Measurements from ENCODE around the gene ADCY2.

The ADCY2 gene

DNA sequence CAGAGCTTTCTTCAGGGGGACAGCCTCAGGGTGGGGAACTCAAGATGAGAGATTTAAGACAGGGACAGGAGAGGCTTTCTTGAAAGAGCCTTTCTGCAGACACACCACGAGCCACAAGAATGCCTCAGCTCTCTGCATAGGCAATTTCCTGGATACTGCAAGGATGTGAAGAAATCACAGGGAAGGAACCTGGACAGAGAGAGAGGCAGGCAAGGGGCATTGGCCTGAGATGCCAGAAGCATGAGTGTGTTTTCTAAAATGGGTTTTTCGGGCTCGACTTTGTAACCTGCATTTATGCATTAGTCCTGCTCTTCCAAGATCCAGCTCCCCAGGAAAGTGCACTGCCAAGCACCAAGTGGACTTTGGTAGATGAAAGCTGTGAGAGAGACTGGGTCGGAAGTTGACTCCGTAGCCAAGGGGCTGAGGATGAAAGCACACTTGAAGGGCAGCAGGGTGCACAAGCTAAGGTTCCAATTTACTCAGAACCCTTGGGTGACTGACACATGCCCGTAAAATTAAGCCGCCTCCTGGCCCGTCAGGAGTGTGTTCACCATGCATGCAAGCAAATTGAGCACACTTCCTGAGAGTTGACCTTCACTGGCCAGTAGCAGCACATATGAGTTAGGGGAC lies 364.1 kb downstream of the ADCY2 start:
- no peak for ATAC-seq
- TF ChIP-seq CSDC2 (CRISPR knock-in tag; IDR thresholded peaks at IDR 0.05) (no peak), ZC3H10 (CRISPR knock-in tag; IDR thresholded peaks at IDR 0.05) (no peak), ARNTL (CRISPR knock-in tag; IDR thresholded peaks at IDR 0.05; ENCODE audit: borderline replicate concordance, low read depth) (no peak), ZFP3 (CRISPR knock-in tag; IDR thresholded peaks at IDR 0.05) (no peak), SNAI2 (CRISPR knock-in tag; IDR thresholded peaks at IDR 0.05) (no peak), GLIS3 (CRISPR knock-in tag; IDR thresholded peaks at IDR 0.05) (no peak), ZNF8 (CRISPR knock-in tag; IDR thresholded peaks at IDR 0.05) (no peak), ZNF565 (CRISPR knock-in tag; conservative IDR thresholded peaks at IDR 0.05; ENCODE audit: low read depth) (no peak), BACH2 (CRISPR knock-in tag; IDR thresholded peaks at IDR 0.05; ENCODE audit: borderline replicate concordance) (no peak), TOX (CRISPR knock-in tag; IDR thresholded peaks at IDR 0.05; ENCODE audit: borderline replicate concordance) (no peak), ISL1 (CRISPR knock-in tag; IDR thresholded peaks at IDR 0.05) (no peak), TCF4 (CRISPR knock-in tag; IDR thresholded peaks at IDR 0.05; ENCODE audit: borderline replicate concordance) (no peak), ESRRG (CRISPR knock-in tag; IDR thresholded peaks at IDR 0.05) (no peak), OSR1 (CRISPR knock-in tag; IDR thresholded peaks at IDR 0.05) (no peak), PPARA (CRISPR knock-in tag; IDR thresholded peaks at IDR 0.05; ENCODE audit: borderline replicate concordance) (no peak), ZNF70 (CRISPR knock-in tag; IDR thresholded peaks at IDR 0.05) (no peak), ZFP30 (CRISPR knock-in tag; IDR thresholded peaks at IDR 0.05) (no peak)
- TF ChIP-seq, protein P1, sequence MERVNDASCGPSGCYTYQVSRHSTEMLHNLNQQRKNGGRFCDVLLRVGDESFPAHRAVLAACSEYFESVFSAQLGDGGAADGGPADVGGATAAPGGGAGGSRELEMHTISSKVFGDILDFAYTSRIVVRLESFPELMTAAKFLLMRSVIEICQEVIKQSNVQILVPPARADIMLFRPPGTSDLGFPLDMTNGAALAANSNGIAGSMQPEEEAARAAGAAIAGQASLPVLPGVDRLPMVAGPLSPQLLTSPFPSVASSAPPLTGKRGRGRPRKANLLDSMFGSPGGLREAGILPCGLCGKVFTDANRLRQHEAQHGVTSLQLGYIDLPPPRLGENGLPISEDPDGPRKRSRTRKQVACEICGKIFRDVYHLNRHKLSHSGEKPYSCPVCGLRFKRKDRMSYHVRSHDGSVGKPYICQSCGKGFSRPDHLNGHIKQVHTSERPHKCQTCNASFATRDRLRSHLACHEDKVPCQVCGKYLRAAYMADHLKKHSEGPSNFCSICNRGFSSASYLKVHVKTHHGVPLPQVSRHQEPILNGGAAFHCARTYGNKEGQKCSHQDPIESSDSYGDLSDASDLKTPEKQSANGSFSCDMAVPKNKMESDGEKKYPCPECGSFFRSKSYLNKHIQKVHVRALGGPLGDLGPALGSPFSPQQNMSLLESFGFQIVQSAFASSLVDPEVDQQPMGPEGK (CRISPR knock-in tag; IDR thresholded peaks at IDR 0.05; ENCODE audit: borderline replicate concordance): no peak
- TF ChIP-seq, protein P2, sequence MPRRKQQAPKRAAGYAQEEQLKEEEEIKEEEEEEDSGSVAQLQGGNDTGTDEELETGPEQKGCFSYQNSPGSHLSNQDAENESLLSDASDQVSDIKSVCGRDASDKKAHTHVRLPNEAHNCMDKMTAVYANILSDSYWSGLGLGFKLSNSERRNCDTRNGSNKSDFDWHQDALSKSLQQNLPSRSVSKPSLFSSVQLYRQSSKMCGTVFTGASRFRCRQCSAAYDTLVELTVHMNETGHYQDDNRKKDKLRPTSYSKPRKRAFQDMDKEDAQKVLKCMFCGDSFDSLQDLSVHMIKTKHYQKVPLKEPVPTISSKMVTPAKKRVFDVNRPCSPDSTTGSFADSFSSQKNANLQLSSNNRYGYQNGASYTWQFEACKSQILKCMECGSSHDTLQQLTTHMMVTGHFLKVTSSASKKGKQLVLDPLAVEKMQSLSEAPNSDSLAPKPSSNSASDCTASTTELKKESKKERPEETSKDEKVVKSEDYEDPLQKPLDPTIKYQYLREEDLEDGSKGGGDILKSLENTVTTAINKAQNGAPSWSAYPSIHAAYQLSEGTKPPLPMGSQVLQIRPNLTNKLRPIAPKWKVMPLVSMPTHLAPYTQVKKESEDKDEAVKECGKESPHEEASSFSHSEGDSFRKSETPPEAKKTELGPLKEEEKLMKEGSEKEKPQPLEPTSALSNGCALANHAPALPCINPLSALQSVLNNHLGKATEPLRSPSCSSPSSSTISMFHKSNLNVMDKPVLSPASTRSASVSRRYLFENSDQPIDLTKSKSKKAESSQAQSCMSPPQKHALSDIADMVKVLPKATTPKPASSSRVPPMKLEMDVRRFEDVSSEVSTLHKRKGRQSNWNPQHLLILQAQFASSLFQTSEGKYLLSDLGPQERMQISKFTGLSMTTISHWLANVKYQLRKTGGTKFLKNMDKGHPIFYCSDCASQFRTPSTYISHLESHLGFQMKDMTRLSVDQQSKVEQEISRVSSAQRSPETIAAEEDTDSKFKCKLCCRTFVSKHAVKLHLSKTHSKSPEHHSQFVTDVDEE (CRISPR knock-in tag; IDR thresholded peaks at IDR 0.05): no peak
- TF ChIP-seq, protein P3, sequence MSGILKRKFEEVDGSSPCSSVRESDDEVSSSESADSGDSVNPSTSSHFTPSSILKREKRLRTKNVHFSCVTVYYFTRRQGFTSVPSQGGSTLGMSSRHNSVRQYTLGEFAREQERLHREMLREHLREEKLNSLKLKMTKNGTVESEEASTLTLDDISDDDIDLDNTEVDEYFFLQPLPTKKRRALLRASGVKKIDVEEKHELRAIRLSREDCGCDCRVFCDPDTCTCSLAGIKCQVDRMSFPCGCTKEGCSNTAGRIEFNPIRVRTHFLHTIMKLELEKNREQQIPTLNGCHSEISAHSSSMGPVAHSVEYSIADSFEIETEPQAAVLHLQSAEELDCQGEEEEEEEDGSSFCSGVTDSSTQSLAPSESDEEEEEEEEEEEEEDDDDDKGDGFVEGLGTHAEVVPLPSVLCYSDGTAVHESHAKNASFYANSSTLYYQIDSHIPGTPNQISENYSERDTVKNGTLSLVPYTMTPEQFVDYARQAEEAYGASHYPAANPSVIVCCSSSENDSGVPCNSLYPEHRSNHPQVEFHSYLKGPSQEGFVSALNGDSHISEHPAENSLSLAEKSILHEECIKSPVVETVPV (CRISPR knock-in tag; IDR thresholded peaks at IDR 0.05): no peak

DNA sequence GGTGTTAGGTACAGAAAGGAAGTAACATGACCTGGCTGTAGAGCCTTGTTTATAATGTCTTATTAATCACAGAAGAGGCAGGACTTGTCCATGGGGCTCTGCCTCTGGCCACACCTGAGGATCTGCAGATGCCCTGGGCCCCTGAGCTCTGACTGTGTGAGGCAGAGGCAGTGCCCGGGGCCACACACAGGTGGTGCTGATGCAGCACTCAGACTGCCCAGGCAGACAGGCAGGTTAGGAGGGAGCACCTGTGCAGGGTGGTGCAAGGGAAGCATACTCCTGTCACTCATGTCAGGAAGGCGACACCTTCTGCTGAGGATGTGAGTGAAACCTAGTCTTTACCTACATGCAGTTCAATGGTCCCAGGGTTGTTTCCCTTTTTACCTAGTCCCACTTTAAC lies 366.3 kb downstream of the ADCY2 start:
- no peak for ATAC-seq

DNA sequence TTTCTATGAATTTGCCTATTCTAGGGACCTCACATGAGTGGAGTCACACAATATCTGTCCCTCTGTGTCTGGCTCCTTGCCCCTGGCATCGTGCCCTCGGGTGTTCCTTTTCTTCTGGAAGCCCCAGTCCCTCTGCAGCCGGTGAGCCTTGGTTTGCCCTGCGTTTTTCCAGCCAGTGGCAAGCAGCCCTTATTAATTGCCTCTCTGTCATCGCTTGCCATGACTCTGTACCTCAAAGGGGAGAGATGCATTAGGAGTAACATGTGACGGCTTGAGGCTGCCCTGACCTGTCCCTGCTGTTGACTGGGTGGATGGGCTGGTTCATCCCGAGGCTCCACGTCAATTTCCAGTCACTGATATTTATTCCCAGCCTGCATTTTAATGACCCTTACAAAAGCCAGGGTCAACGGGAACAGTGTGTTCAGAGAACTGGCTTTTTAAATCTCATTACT lies 367.7 kb downstream of the ADCY2 start:
- no peak for ATAC-seq

More for the DNA sequence above, 366.3 kb downstream of the ADCY2 start:
- TF ChIP-seq SNAI2 (CRISPR knock-in tag; IDR thresholded peaks at IDR 0.05) (no peak), TOX (CRISPR knock-in tag; IDR thresholded peaks at IDR 0.05; ENCODE audit: borderline replicate concordance) (no peak), TCF4 (CRISPR knock-in tag; IDR thresholded peaks at IDR 0.05; ENCODE audit: borderline replicate concordance) (no peak), PPARA (CRISPR knock-in tag; IDR thresholded peaks at IDR 0.05; ENCODE audit: borderline replicate concordance) (no peak), ZFP3 (CRISPR knock-in tag; IDR thresholded peaks at IDR 0.05) (no peak), ZNF70 (CRISPR knock-in tag; IDR thresholded peaks at IDR 0.05) (no peak), ZNF565 (CRISPR knock-in tag; conservative IDR thresholded peaks at IDR 0.05; ENCODE audit: low read depth) (no peak), ZNF8 (CRISPR knock-in tag; IDR thresholded peaks at IDR 0.05) (no peak), ARNTL (CRISPR knock-in tag; IDR thresholded peaks at IDR 0.05; ENCODE audit: borderline replicate concordance, low read depth) (no peak)
- TF ChIP-seq, protein P4, sequence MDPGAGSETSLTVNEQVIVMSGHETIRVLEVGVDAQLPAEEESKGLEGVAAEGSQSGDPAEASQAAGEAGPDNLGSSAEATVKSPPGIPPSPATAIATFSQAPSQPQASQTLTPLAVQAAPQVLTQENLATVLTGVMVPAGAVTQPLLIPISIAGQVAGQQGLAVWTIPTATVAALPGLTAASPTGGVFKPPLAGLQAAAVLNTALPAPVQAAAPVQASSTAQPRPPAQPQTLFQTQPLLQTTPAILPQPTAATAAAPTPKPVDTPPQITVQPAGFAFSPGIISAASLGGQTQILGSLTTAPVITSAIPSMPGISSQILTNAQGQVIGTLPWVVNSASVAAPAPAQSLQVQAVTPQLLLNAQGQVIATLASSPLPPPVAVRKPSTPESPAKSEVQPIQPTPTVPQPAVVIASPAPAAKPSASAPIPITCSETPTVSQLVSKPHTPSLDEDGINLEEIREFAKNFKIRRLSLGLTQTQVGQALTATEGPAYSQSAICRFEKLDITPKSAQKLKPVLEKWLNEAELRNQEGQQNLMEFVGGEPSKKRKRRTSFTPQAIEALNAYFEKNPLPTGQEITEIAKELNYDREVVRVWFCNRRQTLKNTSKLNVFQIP (CRISPR knock-in tag; IDR thresholded peaks at IDR 0.05; ENCODE audit: borderline replicate concordance, low read depth): no peak

More for the DNA sequence above, 367.7 kb downstream of the ADCY2 start:
- TF ChIP-seq CSDC2 (CRISPR knock-in tag; IDR thresholded peaks at IDR 0.05) (no peak), RARB (CRISPR knock-in tag; IDR thresholded peaks at IDR 0.05) (no peak)
- TF ChIP-seq, protein P5, sequence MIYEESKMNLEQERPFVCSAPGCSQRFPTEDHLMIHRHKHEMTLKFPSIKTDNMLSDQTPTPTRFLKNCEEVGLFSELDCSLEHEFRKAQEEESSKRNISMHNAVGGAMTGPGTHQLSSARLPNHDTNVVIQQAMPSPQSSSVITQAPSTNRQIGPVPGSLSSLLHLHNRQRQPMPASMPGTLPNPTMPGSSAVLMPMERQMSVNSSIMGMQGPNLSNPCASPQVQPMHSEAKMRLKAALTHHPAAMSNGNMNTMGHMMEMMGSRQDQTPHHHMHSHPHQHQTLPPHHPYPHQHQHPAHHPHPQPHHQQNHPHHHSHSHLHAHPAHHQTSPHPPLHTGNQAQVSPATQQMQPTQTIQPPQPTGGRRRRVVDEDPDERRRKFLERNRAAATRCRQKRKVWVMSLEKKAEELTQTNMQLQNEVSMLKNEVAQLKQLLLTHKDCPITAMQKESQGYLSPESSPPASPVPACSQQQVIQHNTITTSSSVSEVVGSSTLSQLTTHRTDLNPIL (CRISPR knock-in tag; IDR thresholded peaks at IDR 0.05; ENCODE audit: low read depth): no peak

Data from SK-N-SH treated with all-trans-retinoic acid at 6 μM for 48 hours (cell line).